ENCODE results near the gene LY86.

DNA sequence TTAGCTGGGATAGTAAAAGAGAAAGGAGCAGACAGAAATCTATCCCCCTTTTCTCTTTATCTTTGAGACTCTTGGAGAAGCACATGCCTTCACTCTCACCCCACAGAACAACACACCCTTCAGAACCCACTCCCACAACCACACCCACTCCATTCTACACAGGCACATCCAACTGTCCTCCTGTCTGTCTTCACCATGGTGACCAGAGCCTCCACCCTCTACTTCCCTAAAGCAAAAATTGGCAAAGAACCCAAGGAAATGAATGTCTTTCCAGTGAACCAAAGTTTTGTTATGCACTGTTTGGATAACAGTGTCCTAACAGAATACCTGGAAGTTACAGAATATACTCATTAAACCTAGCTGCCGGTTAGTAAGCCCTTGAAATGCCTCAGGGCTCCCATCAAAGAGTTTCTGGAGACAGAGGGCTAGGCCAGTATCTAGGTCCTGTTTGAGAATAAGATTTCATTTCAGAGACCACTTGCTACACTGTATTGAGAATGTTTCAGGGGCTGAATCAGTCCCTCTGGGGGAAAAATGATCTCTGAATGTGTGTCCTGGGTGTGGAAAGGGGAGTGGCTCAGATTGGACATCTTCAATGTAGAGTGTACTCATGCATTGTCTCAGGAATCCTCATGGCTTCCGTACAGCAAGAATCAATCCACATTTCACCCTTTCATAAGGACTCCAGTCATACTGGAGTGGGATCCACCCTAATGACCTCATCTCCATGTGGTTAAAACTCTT is 101.1 kb downstream of the LY86 start:
- TF ChIP-seq CTCF (IDR thresholded peaks at IDR 0.05) (no peak), EZH2 (IDR thresholded peaks at IDR 0.05; ENCODE audit: borderline replicate concordance, insufficient read depth, low read depth, low read length, poor library complexity, severe bottlenecking) (no peak)

All from B cell (primary cell).